ENCODE results near the gene TSPYL2.

TSPYL2 gene

DNA sequence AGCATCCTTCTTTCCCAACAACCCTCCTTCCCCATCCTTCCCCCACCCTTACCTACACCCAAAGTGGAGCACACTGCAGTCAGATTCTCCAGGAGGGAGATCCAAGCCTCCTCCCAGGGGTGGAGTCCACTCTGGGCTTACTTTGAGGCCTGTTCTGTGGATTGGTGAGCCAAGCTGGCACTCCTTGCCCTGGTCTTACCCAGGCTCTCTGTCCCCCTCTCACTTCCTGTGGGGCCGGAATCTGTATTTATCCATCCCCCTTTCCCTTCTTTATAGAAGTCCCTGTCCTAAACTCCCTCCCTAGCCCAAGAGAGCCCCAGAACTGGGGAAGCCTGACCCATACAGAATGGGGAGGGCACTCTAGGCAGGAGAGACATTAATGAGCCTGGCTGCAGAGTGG, 3.2 kb upstream of the TSPYL2 start:
- H3K36me3 ChIP-seq (ENCODE audit: control insufficient read depth, insufficient read depth, low read length), result no peaks in the 10 kb centered on the region
- H3K27ac ChIP-seq (ENCODE audit: insufficient read depth, low read length, poor library complexity, severe bottlenecking), result no peak overlapping the region
- H3K27me3 ChIP-seq (replicated peaks; ENCODE audit: control insufficient read depth, insufficient read depth, low read length, poor library complexity, severe bottlenecking), result no peaks in the 10 kb centered on the region
- H3K9me3 ChIP-seq (ENCODE audit: control insufficient read depth, low read length), result no peaks in the 10 kb centered on the region
- H3K4me3 ChIP-seq (ENCODE audit: insufficient read depth, low read depth, low read length, poor library complexity, severe bottlenecking), result no peak overlapping the region
- no peak for DNase-seq
- no peaks in the 10 kb centered on the region for H3K4me1 ChIP-seq (ENCODE audit: control insufficient read depth, insufficient read depth, low read length, poor library complexity, severe bottlenecking)

DNA sequence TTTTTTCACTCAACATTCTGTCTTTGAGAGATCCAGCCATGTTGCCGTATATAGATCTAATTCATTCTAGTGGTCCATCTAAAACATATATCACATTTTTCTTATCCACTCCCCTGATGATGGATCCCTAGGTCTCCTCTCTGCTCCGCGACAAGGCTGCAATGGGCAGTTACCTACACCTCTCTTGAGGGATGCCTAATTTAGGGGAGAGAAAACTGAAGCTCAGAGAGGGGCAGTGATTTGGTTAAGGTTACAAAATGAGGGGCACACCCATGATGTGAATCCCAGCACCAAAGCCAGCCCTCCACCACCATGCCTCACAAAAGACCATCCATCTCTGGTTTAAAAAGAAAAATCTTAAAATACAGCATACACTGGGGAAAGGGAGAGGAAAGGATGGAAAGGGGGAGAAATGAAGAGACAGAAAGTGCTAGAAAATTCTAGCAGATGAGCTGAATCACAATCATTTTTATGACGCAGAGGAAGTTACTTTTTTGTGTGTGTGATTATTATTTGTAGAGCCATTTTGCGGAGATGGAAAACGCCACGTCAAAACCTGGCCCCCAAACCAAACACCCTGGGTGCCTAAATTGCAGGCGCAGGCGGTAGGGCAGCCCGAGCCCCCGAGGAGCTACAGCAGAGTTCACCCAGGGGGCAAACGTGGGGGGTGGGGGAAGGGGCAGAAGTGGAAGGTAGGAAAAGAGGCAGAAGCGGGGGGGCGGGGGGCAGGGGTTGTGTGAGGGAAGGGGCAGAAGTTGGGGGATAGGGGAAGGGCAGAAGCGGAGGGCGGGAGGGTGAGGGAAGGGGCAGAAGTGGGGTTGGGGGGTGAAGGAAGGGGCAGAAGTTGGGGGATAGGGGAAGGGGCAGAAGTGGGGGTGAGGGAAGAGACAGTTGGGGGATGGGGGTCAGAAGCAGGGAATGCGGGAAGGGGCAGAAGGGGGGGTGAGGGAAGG, 1.3 kb upstream of the TSPYL2 start:
- H3K27me3 ChIP-seq (replicated peaks; ENCODE audit: control insufficient read depth, insufficient read depth, low read length, poor library complexity, severe bottlenecking), result no peaks in the 10 kb centered on the region
- peaks cover 8% of the 10 kb centered on the region for H3K36me3 ChIP-seq (ENCODE audit: control insufficient read depth, insufficient read depth, low read length)
- H3K27ac ChIP-seq (ENCODE audit: insufficient read depth, low read length, poor library complexity, severe bottlenecking), result peak overlapping the region; percentile 65
- peak in 1 of 3 donors; percentile 7 for DNase-seq
- no peaks in the 10 kb centered on the region for H3K4me1 ChIP-seq (ENCODE audit: control insufficient read depth, insufficient read depth, low read length, poor library complexity, severe bottlenecking)
- no peaks in the 10 kb centered on the region for H3K9me3 ChIP-seq (ENCODE audit: control insufficient read depth, low read length)
- no peak overlapping the region for H3K4me3 ChIP-seq (ENCODE audit: insufficient read depth, low read depth, low read length, poor library complexity, severe bottlenecking)

DNA sequence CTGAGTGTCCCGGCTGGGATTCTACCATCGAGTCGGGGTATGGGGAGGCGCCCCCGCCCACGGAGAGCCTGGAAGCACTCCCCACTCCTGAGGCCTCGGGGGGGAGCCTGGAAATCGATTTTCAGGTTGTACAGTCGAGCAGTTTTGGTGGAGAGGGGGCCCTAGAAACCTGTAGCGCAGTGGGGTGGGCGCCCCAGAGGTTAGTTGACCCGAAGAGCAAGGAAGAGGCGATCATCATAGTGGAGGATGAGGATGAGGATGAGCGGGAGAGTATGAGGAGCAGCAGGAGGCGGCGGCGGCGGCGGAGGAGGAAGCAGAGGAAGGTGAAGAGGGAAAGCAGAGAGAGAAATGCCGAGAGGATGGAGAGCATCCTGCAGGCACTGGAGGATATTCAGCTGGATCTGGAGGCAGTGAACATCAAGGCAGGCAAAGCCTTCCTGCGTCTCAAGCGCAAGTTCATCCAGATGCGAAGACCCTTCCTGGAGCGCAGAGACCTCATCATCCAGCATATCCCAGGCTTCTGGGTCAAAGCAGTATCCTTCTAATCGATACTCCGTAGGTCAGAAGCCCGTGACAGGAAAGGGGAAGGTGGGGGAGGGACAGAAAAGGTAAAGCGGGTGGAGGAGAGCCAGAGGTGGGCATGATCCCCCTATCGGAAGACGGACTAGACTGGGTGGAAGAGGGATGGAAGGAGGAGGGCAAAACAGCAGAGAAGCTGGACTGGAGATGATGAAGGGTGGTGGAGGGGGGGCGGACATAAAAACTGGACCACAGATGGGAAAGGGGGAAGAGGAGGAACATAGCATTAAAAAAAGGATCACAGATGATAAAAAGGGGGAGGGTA, 828 bp downstream of the TSPYL2 start:
- no peaks in the 10 kb centered on the region for H3K27me3 ChIP-seq (replicated peaks; ENCODE audit: control insufficient read depth, insufficient read depth, low read length, poor library complexity, severe bottlenecking)
- H3K9me3 ChIP-seq (ENCODE audit: control insufficient read depth, low read length), result no peaks in the 10 kb centered on the region
- peaks cover 8% of the 10 kb centered on the region for H3K36me3 ChIP-seq (ENCODE audit: control insufficient read depth, insufficient read depth, low read length)
- peak overlapping the region; percentile 82 for H3K4me3 ChIP-seq (ENCODE audit: insufficient read depth, low read depth, low read length, poor library complexity, severe bottlenecking)
- H3K27ac ChIP-seq (ENCODE audit: insufficient read depth, low read length, poor library complexity, severe bottlenecking), result peak overlapping the region; percentile 82
- no peak for DNase-seq
- no peaks in the 10 kb centered on the region for H3K4me1 ChIP-seq (ENCODE audit: control insufficient read depth, insufficient read depth, low read length, poor library complexity, severe bottlenecking)

DNA sequence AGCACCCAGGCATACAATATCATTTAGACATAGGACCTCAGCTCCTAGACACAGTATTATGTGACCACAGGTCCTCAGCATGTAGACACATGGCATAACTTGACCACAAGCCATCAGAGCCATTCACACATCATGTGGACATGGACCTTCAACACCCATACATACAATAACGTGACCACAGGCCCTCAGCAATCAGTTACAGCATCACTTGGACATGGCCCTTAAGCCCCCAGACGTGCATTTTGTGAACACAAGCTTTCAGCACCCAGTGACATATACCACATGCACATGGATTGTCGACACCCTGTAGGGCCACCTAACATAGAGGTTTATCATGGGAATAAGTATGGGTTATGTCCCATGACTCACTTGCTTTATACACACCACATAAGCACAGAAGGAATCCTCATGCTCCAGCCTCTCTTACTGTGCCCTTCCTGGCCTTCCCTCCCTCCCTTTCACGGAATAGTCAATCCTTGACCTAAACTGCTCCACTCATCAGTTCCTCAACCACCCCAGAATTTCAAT, 1.9 kb downstream of the TSPYL2 start:
- no peak for DNase-seq
- H3K4me3 ChIP-seq (ENCODE audit: insufficient read depth, low read depth, low read length, poor library complexity, severe bottlenecking), result no peak overlapping the region
- H3K9me3 ChIP-seq (ENCODE audit: control insufficient read depth, low read length), result no peaks in the 10 kb centered on the region
- no peaks in the 10 kb centered on the region for H3K4me1 ChIP-seq (ENCODE audit: control insufficient read depth, insufficient read depth, low read length, poor library complexity, severe bottlenecking)
- H3K27ac ChIP-seq (ENCODE audit: insufficient read depth, low read length, poor library complexity, severe bottlenecking), result no peak overlapping the region
- H3K27me3 ChIP-seq (replicated peaks; ENCODE audit: control insufficient read depth, insufficient read depth, low read length, poor library complexity, severe bottlenecking), result no peaks in the 10 kb centered on the region
- H3K36me3 ChIP-seq (ENCODE audit: control insufficient read depth, insufficient read depth, low read length), result peaks cover 8% of the 10 kb centered on the region

DNA sequence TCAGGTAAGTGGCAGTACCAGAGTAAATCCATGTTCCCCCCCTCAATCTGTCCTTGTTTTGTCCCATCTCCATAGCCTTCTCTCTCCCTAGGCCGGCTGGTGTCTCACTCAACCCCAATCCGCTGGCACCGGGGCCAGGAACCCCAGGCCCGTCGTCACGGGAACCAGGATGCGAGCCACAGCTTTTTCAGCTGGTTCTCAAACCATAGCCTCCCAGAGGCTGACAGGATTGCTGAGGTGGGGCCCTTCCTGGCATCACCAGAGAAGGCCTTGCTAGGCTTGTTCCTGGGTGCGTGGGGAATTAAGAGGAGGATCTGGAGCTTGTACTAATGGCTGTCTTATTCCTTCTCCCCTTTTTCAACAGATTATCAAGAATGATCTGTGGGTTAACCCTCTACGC, 2.7 kb downstream of the TSPYL2 start:
- DNase-seq, result no peak
- no peak overlapping the region for H3K27ac ChIP-seq (ENCODE audit: insufficient read depth, low read length, poor library complexity, severe bottlenecking)
- H3K4me1 ChIP-seq (ENCODE audit: control insufficient read depth, insufficient read depth, low read length, poor library complexity, severe bottlenecking), result no peaks in the 10 kb centered on the region
- no peaks in the 10 kb centered on the region for H3K9me3 ChIP-seq (ENCODE audit: control insufficient read depth, low read length)
- H3K36me3 ChIP-seq (ENCODE audit: control insufficient read depth, insufficient read depth, low read length), result peaks cover 8% of the 10 kb centered on the region
- H3K27me3 ChIP-seq (replicated peaks; ENCODE audit: control insufficient read depth, insufficient read depth, low read length, poor library complexity, severe bottlenecking), result no peaks in the 10 kb centered on the region
- H3K4me3 ChIP-seq (ENCODE audit: insufficient read depth, low read depth, low read length, poor library complexity, severe bottlenecking), result no peak overlapping the region

DNA sequence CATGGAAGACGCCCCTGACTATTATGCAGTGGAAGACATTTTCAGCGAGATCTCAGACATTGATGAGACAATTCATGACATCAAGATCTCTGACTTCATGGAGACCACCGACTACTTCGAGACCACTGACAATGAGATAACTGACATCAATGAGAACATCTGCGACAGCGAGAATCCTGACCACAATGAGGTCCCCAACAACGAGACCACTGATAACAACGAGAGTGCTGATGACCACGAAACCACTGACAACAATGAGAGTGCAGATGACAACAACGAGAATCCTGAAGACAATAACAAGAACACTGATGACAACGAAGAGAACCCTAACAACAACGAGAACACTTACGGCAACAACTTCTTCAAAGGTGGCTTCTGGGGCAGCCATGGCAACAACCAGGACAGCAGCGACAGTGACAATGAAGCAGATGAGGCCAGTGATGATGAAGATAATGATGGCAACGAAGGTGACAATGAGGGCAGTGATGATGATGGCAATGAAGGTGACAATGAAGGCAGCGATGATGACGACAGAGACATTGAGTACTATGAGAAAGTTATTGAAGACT, 3.6 kb downstream of the TSPYL2 start:
- no peaks in the 10 kb centered on the region for H3K4me1 ChIP-seq (ENCODE audit: control insufficient read depth, insufficient read depth, low read length, poor library complexity, severe bottlenecking)
- no peaks in the 10 kb centered on the region for H3K9me3 ChIP-seq (ENCODE audit: control insufficient read depth, low read length)
- no peak for DNase-seq
- peaks cover 8% of the 10 kb centered on the region for H3K36me3 ChIP-seq (ENCODE audit: control insufficient read depth, insufficient read depth, low read length)
- no peaks in the 10 kb centered on the region for H3K27me3 ChIP-seq (replicated peaks; ENCODE audit: control insufficient read depth, insufficient read depth, low read length, poor library complexity, severe bottlenecking)
- H3K27ac ChIP-seq (ENCODE audit: insufficient read depth, low read length, poor library complexity, severe bottlenecking), result no peak overlapping the region
- no peak overlapping the region for H3K4me3 ChIP-seq (ENCODE audit: insufficient read depth, low read depth, low read length, poor library complexity, severe bottlenecking)

DNA sequence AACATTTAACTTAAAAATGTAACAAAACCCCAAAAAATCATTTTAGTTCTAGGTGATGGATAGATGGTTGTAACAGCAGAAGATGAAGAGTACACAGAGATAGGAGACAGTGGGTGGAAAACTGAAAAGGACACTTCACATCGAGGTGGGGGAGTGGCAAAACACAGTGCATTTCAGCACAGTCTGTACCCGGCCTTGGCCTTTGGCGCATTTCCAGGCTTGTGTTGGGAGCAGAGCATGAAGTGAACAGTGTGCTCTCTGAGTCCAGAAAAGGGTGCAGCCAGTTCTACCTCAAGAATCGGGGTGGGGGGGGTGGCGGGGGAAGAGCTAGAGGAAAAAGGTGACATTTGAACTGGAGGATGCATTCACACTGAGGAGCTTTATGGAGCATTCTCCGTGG, 4.3 kb downstream of the TSPYL2 start:
- no peaks in the 10 kb centered on the region for H3K27me3 ChIP-seq (replicated peaks; ENCODE audit: control insufficient read depth, insufficient read depth, low read length, poor library complexity, severe bottlenecking)
- no peak for DNase-seq
- H3K4me3 ChIP-seq (ENCODE audit: insufficient read depth, low read depth, low read length, poor library complexity, severe bottlenecking), result no peak overlapping the region
- no peaks in the 10 kb centered on the region for H3K9me3 ChIP-seq (ENCODE audit: control insufficient read depth, low read length)
- no peak overlapping the region for H3K27ac ChIP-seq (ENCODE audit: insufficient read depth, low read length, poor library complexity, severe bottlenecking)
- no peaks in the 10 kb centered on the region for H3K4me1 ChIP-seq (ENCODE audit: control insufficient read depth, insufficient read depth, low read length, poor library complexity, severe bottlenecking)
- peaks cover 8% of the 10 kb centered on the region for H3K36me3 ChIP-seq (ENCODE audit: control insufficient read depth, insufficient read depth, low read length)

DNA sequence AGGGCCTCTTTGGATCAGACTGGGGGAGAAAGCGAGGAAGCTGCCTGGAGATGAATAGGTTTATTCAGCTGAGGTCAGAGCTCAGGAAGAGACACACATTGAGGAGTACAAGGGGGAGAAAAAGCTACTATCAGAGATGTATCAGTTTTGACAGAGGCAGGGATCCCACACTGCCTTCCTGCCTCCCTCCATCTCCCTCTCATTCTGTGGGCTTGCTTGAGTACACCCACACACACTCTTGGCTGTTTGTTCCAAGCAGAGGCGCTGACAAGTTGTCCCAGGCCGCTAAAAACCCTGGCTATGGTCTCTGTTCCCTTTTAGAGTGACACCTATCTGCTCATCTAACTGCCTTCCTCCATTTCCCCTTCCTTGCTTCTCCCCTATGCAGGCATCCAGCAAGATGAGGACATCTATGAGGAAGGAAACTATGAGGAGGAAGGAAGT, 5.2 kb downstream of the TSPYL2 start:
- H3K36me3 ChIP-seq (ENCODE audit: control insufficient read depth, insufficient read depth, low read length), result peaks cover 8% of the 10 kb centered on the region
- no peaks in the 10 kb centered on the region for H3K4me1 ChIP-seq (ENCODE audit: control insufficient read depth, insufficient read depth, low read length, poor library complexity, severe bottlenecking)
- DNase-seq, result no peak
- peak overlapping the region; percentile 96 for H3K27ac ChIP-seq (ENCODE audit: insufficient read depth, low read length, poor library complexity, severe bottlenecking)
- no peaks in the 10 kb centered on the region for H3K9me3 ChIP-seq (ENCODE audit: control insufficient read depth, low read length)
- H3K27me3 ChIP-seq (replicated peaks; ENCODE audit: control insufficient read depth, insufficient read depth, low read length, poor library complexity, severe bottlenecking), result no peaks in the 10 kb centered on the region
- no peak overlapping the region for H3K4me3 ChIP-seq (ENCODE audit: insufficient read depth, low read depth, low read length, poor library complexity, severe bottlenecking)

DNA sequence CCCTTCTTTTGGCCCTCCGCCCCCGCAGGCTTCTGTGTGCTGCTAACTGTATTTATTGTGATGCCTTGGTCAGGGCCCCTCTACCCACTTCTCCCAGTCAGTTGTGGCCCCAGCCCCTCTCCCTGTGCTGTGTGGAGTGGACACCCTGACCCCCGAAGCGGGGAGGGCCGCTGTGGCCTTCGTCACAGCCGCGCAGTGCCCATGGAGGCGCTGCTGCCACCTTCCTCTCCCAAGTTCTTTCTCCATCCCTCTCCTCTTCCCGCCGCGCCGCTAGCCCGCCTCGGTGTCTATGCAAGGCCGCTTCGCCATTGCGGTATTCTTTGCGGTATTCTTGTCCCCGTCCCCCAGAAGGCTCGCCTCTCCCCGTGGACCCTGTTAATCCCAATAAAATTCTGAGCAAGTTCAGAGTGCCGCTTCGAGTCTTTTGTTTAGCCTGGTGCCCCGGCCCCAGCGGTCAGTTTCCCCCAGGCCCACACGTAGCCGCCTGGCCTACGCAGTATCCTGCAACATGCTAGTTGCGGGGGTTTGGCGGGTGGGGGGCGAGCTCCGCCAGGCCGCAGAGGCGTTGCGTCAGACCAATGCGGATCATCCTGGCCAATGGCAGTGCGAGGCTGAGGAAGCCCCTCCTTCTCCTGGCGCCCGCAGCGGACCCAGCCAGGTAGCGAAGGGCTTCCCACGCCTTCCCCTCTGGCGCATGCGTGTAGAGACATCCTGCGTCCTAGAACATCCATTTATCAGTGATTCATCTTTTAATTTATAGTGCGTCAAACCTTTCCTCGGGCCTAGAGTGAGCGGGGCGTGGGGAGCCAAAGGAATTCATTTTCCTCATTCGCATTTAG, 6.2 kb downstream of the TSPYL2 start:
- H3K36me3 ChIP-seq (ENCODE audit: control insufficient read depth, insufficient read depth, low read length), result peaks cover 8% of the 10 kb centered on the region
- H3K27ac ChIP-seq (ENCODE audit: insufficient read depth, low read length, poor library complexity, severe bottlenecking), result peak overlapping the region; percentile 96
- DNase-seq, result peak; percentile 78 to 79 (median 78)
- H3K4me1 ChIP-seq (ENCODE audit: control insufficient read depth, insufficient read depth, low read length, poor library complexity, severe bottlenecking), result no peaks in the 10 kb centered on the region
- peak overlapping the region; percentile 48 for H3K4me3 ChIP-seq (ENCODE audit: insufficient read depth, low read depth, low read length, poor library complexity, severe bottlenecking)
- no peaks in the 10 kb centered on the region for H3K9me3 ChIP-seq (ENCODE audit: control insufficient read depth, low read length)
- no peaks in the 10 kb centered on the region for H3K27me3 ChIP-seq (replicated peaks; ENCODE audit: control insufficient read depth, insufficient read depth, low read length, poor library complexity, severe bottlenecking)
